HepG2 (cell line): ENCODE measurements around the gene CLEC14A. TPM values are rescaled to one million over a fixed set of nuclear protein-coding genes. Genes with fewer than 3 reads are reported as not detected.
A peak's percentile ranks its signal among the peaks of the same experiment; 100 is the strongest.

Experiments
- BCL6 ChIP-seq: IDR thresholded peaks from 2 replicates; pipeline ENCODE4 v1.6.1; 2016; ENCODE audit warnings: missing genetic modification reagents, missing compliant biosample characterization
- CBX2 ChIP-seq, 2 experiments: fragments of 200-600 bp in 1 of 2; sonication (generic); formaldehyde crosslinking in 1 of 2; IDR thresholded peaks; 2 replicates each; pipeline versions ENCODE4 v1.7.0 to v1.8.1; 2018 to 2022; ENCODE audit warnings: low read depth in 2 of 2, low read length in 1 of 2, mild to moderate bottlenecking in 1 of 2, missing genetic modification reagents in 1 of 2
- HDAC1 ChIP-seq: sonication (generic); formaldehyde crosslinking; IDR thresholded peaks from 2 replicates; pipeline ENCODE4 v1.5.1; 2020; ENCODE audit warnings: mild to moderate bottlenecking, missing genetic modification reagents
- HOXA5 ChIP-seq: sonication (generic); formaldehyde crosslinking; IDR thresholded peaks from 2 replicates; pipeline ENCODE4 v1.4.0; 2020; ENCODE audit warnings: missing genetic modification reagents
- IRF2 ChIP-seq: IDR thresholded peaks from 2 replicates; pipeline ENCODE4 v1.6.1; 2018; ENCODE audit warnings: missing genetic modification reagents, missing compliant biosample characterization
- MAZ ChIP-seq, 2 experiments: sonication (generic) in 1 of 2; formaldehyde crosslinking in 1 of 2; IDR thresholded peaks; 2 replicates each; pipeline versions ENCODE4 v1.5.0 to v1.6.1; 2012 to 2020; ENCODE audit warnings: low read depth in 2 of 2, mild to moderate bottlenecking in 2 of 2, borderline replicate concordance in 1 of 2, improper control_type of control experiment in 1 of 2, low read length in 1 of 2, missing genetic modification reagents in 1 of 2, moderate library complexity in 1 of 2
- MED8 ChIP-seq: sonication (generic); formaldehyde crosslinking; IDR thresholded peaks from 2 replicates; pipeline ENCODE4 v1.8.1; 2023; ENCODE audit warnings: mild to moderate bottlenecking, missing genetic modification reagents; ENCODE audit not compliant: insufficient replicate concordance
- PHF21A ChIP-seq: sonication (generic); formaldehyde crosslinking; IDR thresholded peaks from 2 replicates; pipeline ENCODE4 v1.5.0; 2020; ENCODE audit warnings: mild to moderate bottlenecking, missing genetic modification reagents
- SIN3B ChIP-seq: fragments of 150-350 bp; IDR thresholded peaks from 2 replicates; pipeline ENCODE4 v1.6.1; 2014; ENCODE audit warnings: low read length
- THAP11 ChIP-seq: IDR thresholded peaks from 2 replicates; pipeline ENCODE4 v1.6.1; 2016; ENCODE audit warnings: missing biosample characterization, missing genetic modification reagents
- ZNF333 ChIP-seq: sonication (generic); formaldehyde crosslinking; IDR thresholded peaks from 2 replicates; pipeline ENCODE4 v1.4.0; 2020; ENCODE audit warnings: mild to moderate bottlenecking, missing genetic modification reagents, borderline replicate concordance
- ZNF432 ChIP-seq: sonication (generic); formaldehyde crosslinking; IDR thresholded peaks from 2 replicates; pipeline ENCODE4 v1.5.0; 2020; ENCODE audit warnings: missing genetic modification reagents, mild to moderate bottlenecking, borderline replicate concordance
- ZNF598 ChIP-seq: sonication (generic); formaldehyde crosslinking; IDR thresholded peaks from 2 replicates; pipeline ENCODE4 v1.5.1; 2020; ENCODE audit warnings: mild to moderate bottlenecking, missing genetic modification reagents, borderline replicate concordance
- ZNF713 ChIP-seq: sonication (generic); formaldehyde crosslinking; IDR thresholded peaks from 2 replicates; pipeline ENCODE4 v1.4.0; 2020; ENCODE audit warnings: mild to moderate bottlenecking, missing genetic modification reagents
- ZNF747 ChIP-seq: sonication (generic); formaldehyde crosslinking; IDR thresholded peaks from 2 replicates; pipeline ENCODE4 v1.8.1; 2023; ENCODE audit warnings: missing genetic modification reagents, mild to moderate bottlenecking, borderline replicate concordance
- ZNF776 ChIP-seq: sonication (generic); formaldehyde crosslinking; IDR thresholded peaks from 2 replicates; pipeline ENCODE4 v1.4.0; 2020; ENCODE audit warnings: mild to moderate bottlenecking, missing genetic modification reagents
- polyA plus RNA-seq, 8 experiments: library from polyadenylated mRNA; depleted of rRNA in 3 of 8; stranded (reverse) in 7 of 8; unstranded in 1 of 8; fragments of >200 nt; fragmentation: Illumina TruSeq in 4 of 8; extraction: Trizol in 4 of 8; gene quantifications; 2 replicates each; pipeline versions ENCODE4 v1.2.1 to v1.2.3, GENCODE V29; 2011 to 2016; ENCODE audit warnings: low read depth in 4 of 8, missing spikeins in 1 of 8, mixed read lengths in 1 of 8; ENCODE audit not compliant: insufficient read depth in 1 of 8
- total RNA-seq, 5 experiments: library from RNA; depleted of rRNA; stranded (reverse); fragments of >200 nt; fragmentation: Illumina TruSeq; extraction: Trizol; gene quantifications; 2 replicates each; pipeline ENCODE4 v1.2.3, GENCODE V29; 2016; ENCODE audit warnings: low read depth in 1 of 5
- TF ChIP-seq, protein P1 (sequence below): sonication (generic); formaldehyde crosslinking; IDR thresholded peaks from 2 replicates; pipeline ENCODE4 v1.5.0; 2020; ENCODE audit warnings: missing genetic modification reagents
- TF ChIP-seq, protein P2 (sequence below): sonication (generic); formaldehyde crosslinking; IDR thresholded peaks from 2 replicates; pipeline ENCODE4 v1.5.1; 2020; ENCODE audit warnings: mild to moderate bottlenecking, missing genetic modification reagents, moderate library complexity
- TF ChIP-seq, protein P3 (sequence below): sonication (generic); formaldehyde crosslinking; IDR thresholded peaks from 2 replicates; pipeline ENCODE4 v1.8.0; 2022; ENCODE audit warnings: missing genetic modification reagents, mild to moderate bottlenecking, inconsistent platforms, borderline replicate concordance
- TF ChIP-seq, protein P4 (sequence below): IDR thresholded peaks from 2 replicates; pipeline ENCODE4 v1.6.1; 2016

CLEC14A gene
- total and polyA plus RNA-seq, 2 of the 13 experiments (the other 11 are each of a cell fraction or from before 2014, with no cell fraction given), result not detected

DNA sequence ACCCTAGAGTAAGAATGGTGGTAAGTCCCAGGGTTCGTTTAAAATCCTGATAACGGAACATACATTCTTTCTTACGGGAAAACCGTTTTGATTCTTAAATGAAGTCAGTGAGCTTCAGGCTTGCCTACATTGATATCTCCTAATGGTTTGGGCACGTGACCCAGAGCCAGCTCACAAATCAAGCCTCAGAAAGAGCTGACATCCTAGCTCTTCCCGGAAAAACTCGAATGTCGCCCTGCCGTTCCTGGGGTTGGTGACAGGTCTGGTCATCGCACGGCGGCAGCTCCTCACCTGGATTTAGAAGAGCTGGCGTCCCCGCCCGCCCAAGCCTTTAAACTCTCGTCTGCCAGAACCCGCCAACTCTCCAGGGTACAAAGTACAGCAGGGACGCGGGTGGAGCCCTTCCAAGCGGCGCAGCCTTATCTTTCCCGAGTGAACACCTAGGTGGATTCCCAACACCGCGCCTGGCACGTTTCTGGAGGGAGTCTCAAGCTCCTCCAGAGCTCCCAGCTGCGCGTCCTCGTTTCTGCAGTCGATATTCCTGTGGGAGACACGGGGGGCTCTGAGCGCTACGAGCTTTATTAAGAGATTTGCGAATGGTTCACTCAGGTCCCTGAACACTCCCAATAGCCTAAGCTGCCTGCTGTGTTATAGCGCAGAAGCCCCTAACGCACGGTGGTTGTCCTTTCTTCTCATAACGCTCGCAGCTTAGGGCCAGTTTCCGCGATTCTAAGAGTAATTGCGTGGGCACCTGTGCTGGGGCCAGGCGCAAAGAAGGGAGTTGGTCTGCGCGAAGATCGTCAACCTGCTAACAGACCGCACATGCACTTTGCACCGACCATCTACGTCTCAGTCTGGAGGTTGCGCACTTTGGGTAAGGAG lies 47.9 kb downstream of the CLEC14A start, which contains the start of gene SSTR1 (continued):
- no peak for TF ChIP-seq MAZ (IDR thresholded peaks at IDR 0.05; ENCODE audit: borderline replicate concordance, low read depth, low read length)
- 0 out of 2 replicates have a peak, but pooled peaks have one; percentile 8 for TF ChIP-seq MAZ (CRISPR knock-in tag; IDR thresholded peaks at IDR 0.05; ENCODE audit: low read depth)
- TF ChIP-seq ZNF432 (CRISPR knock-in tag), result peak; percentile 38; the same call in 1 of the 2 replicates
- TF ChIP-seq PHF21A (CRISPR knock-in tag), result peak; percentile 74
- TF ChIP-seq, protein P1, sequence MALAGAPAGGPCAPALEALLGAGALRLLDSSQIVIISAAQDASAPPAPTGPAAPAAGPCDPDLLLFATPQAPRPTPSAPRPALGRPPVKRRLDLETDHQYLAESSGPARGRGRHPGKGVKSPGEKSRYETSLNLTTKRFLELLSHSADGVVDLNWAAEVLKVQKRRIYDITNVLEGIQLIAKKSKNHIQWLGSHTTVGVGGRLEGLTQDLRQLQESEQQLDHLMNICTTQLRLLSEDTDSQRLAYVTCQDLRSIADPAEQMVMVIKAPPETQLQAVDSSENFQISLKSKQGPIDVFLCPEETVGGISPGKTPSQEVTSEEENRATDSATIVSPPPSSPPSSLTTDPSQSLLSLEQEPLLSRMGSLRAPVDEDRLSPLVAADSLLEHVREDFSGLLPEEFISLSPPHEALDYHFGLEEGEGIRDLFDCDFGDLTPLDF (CRISPR knock-in tag), result peak; percentile 46; the same call in 1 of the 2 replicates
- no peak for TF ChIP-seq SIN3B
- no peak for TF ChIP-seq MED8 (CRISPR knock-in tag)
- no peak for TF ChIP-seq ZNF776 (CRISPR knock-in tag)
- peak; percentile 85; the same call in 1 of the 2 replicates for TF ChIP-seq ZNF598 (CRISPR knock-in tag)
- TF ChIP-seq CBX2 (IDR thresholded peaks at IDR 0.05; ENCODE audit: low read depth, low read length), result peak; percentile 41; the same call in 1 of the 2 replicates
- no peak for TF ChIP-seq CBX2 (CRISPR knock-in tag; IDR thresholded peaks at IDR 0.05; ENCODE audit: low read depth)
- TF ChIP-seq HOXA5, result no peak
- 0 out of 2 replicates have a peak, but pooled peaks have one; percentile 29 for TF ChIP-seq ZNF333
- no peak for TF ChIP-seq BCL6 (CRISPR knock-in tag)
- TF ChIP-seq, protein P2, sequence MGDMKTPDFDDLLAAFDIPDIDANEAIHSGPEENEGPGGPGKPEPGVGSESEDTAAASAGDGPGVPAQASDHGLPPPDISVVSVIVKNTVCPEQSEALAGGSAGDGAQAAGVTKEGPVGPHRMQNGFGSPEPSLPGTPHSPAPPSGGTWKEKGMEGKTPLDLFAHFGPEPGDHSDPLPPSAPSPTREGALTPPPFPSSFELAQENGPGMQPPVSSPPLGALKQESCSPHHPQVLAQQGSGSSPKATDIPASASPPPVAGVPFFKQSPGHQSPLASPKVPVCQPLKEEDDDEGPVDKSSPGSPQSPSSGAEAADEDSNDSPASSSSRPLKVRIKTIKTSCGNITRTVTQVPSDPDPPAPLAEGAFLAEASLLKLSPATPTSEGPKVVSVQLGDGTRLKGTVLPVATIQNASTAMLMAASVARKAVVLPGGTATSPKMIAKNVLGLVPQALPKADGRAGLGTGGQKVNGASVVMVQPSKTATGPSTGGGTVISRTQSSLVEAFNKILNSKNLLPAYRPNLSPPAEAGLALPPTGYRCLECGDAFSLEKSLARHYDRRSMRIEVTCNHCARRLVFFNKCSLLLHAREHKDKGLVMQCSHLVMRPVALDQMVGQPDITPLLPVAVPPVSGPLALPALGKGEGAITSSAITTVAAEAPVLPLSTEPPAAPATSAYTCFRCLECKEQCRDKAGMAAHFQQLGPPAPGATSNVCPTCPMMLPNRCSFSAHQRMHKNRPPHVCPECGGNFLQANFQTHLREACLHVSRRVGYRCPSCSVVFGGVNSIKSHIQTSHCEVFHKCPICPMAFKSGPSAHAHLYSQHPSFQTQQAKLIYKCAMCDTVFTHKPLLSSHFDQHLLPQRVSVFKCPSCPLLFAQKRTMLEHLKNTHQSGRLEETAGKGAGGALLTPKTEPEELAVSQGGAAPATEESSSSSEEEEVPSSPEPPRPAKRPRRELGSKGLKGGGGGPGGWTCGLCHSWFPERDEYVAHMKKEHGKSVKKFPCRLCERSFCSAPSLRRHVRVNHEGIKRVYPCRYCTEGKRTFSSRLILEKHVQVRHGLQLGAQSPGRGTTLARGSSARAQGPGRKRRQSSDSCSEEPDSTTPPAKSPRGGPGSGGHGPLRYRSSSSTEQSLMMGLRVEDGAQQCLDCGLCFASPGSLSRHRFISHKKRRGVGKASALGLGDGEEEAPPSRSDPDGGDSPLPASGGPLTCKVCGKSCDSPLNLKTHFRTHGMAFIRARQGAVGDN (CRISPR knock-in tag), result peak; percentile 59
- no peak for TF ChIP-seq HDAC1
- TF ChIP-seq ZNF713 (CRISPR knock-in tag), result no peak
- TF ChIP-seq IRF2 (CRISPR knock-in tag), result no peak
- TF ChIP-seq, protein P3, sequence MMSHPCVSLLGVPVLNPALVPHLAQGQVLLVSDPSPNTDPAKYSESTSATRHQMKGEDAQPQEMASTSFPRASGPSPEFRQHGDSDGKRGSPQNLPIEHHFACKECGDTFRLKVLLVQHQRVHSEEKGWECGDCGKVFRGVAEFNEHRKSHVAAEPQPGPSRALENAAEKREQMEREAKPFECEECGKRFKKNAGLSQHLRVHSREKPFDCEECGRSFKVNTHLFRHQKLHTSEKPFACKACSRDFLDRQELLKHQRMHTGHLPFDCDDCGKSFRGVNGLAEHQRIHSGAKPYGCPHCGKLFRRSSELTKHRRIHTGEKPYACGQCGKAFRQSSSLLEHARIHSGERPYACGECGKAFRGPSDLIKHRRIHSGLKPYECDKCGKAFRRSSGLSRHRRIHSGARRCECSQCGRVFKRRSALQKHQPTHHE (CRISPR knock-in tag), result no peak
- TF ChIP-seq, protein P4, sequence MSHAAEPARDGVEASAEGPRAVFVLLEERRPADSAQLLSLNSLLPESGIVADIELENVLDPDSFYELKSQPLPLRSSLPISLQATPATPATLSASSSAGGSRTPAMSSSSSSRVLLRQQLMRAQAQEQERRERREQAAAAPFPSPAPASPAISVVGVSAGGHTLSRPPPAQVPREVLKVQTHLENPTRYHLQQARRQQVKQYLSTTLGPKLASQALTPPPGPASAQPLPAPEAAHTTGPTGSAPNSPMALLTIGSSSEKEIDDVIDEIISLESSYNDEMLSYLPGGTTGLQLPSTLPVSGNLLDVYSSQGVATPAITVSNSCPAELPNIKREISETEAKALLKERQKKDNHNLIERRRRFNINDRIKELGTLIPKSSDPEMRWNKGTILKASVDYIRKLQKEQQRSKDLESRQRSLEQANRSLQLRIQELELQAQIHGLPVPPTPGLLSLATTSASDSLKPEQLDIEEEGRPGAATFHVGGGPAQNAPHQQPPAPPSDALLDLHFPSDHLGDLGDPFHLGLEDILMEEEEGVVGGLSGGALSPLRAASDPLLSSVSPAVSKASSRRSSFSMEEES (CRISPR knock-in tag), result no peak
- 0 out of 2 replicates have a peak, but pooled peaks have one; percentile 20 for TF ChIP-seq ZNF747 (CRISPR knock-in tag)
- TF ChIP-seq THAP11 (CRISPR knock-in tag), result no peak
